Colonic mucosa (tissue), 4 donors: ENCODE data around the gene ALDH2. TPM values are rescaled to one million over a fixed set of nuclear protein-coding genes. Genes with fewer than 3 reads are reported as not detected.
"Not testable (repeated sequence)": the region's sequence is repeated elsewhere in the genome, so short reads cannot be mapped to it uniquely, and the experiment has no call there.

Experiments
- DNase-seq: peaks from one replicate; pipeline ENCODE4 v3.0.0-alpha.2; 2020
- H3K27ac ChIP-seq: fragments of 200-600 bp; one replicate; pipeline ENCODE4 v1.8.0; 2021
- H3K27me3 ChIP-seq: fragments of 200-600 bp; one replicate; pipeline ENCODE4 v1.8.0; 2021
- H3K36me3 ChIP-seq: fragments of 200-600 bp; one replicate; pipeline ENCODE4 v1.8.0; 2021
- H3K4me1 ChIP-seq: fragments of 200-600 bp; one replicate; pipeline ENCODE4 v1.8.0; 2021; ENCODE audit warnings: mild to moderate bottlenecking
- H3K4me3 ChIP-seq: fragments of 200-600 bp; one replicate; pipeline ENCODE4 v1.8.0; 2021
- H3K9ac ChIP-seq, 2 donors: one replicate each; pipeline ENCODE4 v1.7.0; 2013; ENCODE audit warnings: control low read depth in 2 of 2, low read depth in 2 of 2, low read length in 2 of 2
- H3K9me3 ChIP-seq: fragments of 200-600 bp; one replicate; pipeline ENCODE4 v1.8.0; 2021
- CTCF ChIP-seq: fragments of 200-600 bp; IDR thresholded peaks from one replicate; pipeline ENCODE4 v1.8.0; 2022; ENCODE audit warnings: antibody characterized with exemption, mild to moderate bottlenecking
- intact Hi-C: fragments of 100-400 bp; cut with DNase I; formaldehyde crosslinking; loops from one replicate; pipeline ENCODE4 v1.14.1; 2022
- total RNA-seq, 2 donors: library from RNA; stranded (reverse); fragmentation: NEBNext Ultra II Directional in 1 of 2; extraction: Animal tissue kit (Norgen Biotek cat#: 25700) in 1 of 2; gene quantifications; one replicate each; pipeline ENCODE4 v1.2.1, GENCODE V29; 2021
- donor health status: healthy.
- donor health status: DM: no; HTN: no; CAD: no.
- donor health status: DM: no; HTN: no; CAD: no.

ALDH2 gene
- total RNA-seq, 2 donors from 2014 or later, result 240 to 398 TPM

GRCh38 chr12:111828338-111828979 lies 61.7 kb downstream of the ALDH2 start:
- Histone ChIP-seq H3K4me1 (no peaks in the 10 kb centered on the region), H3K36me3 (no peaks in the 10 kb centered on the region), H3K27me3 (no peaks in the 10 kb centered on the region), H3K27ac (no peak overlapping the region), H3K9me3 (no peaks in the 10 kb centered on the region), H3K9ac (no peak overlapping the region), H3K4me3 (no peak overlapping the region)
- intact Hi-C loops, result no loop called here
- no peak for DNase-seq
- TF ChIP-seq CTCF, result no peak

- H3K4me1 ChIP-seq, intact Hi-C loops, H3K36me3 ChIP-seq, H3K4me3 ChIP-seq, DNase-seq, H3K9me3 ChIP-seq, H3K9ac ChIP-seq, H3K27me3 ChIP-seq, H3K27ac ChIP-seq: not testable (repeated sequence)
Measured at GRCh38 chr12:111829635-111830034, 62.9 kb downstream of the ALDH2 start.

GRCh38 chr12:111834740-111835386 lies 68.1 kb downstream of the ALDH2 start:
- intact Hi-C loops, H3K36me3 ChIP-seq, H3K27me3 ChIP-seq, H3K9me3 ChIP-seq, H3K4me3 ChIP-seq, H3K9ac ChIP-seq, H3K4me1 ChIP-seq: not testable (repeated sequence)
- H3K27ac ChIP-seq, result peak overlapping the region; percentile 47
- DNase-seq, result peak; percentile 60

GRCh38 chr12:111835531-111836181 lies 68.9 kb downstream of the ALDH2 start:
- H3K27ac ChIP-seq, result peak overlapping the region; percentile 47
- H3K9ac ChIP-seq, H3K36me3 ChIP-seq, H3K4me3 ChIP-seq, DNase-seq, intact Hi-C loops, H3K9me3 ChIP-seq, H3K27me3 ChIP-seq, H3K4me1 ChIP-seq: not testable (repeated sequence)

GRCh38 chr12:111838353-111838752 lies 71.6 kb downstream of the ALDH2 start:
- H3K4me3 ChIP-seq, result no peak overlapping the region
- no peaks in the 10 kb centered on the region for H3K36me3 ChIP-seq
- no peak for DNase-seq
- H3K9ac ChIP-seq, result no peak overlapping the region
- no peaks in the 10 kb centered on the region for H3K9me3 ChIP-seq
- intact Hi-C loops, result no loop called here
- peaks cover 11% of the 10 kb centered on the region for H3K4me1 ChIP-seq
- H3K27me3 ChIP-seq, result no peaks in the 10 kb centered on the region
- no peak for TF ChIP-seq CTCF
- no peak overlapping the region for H3K27ac ChIP-seq

- Histone ChIP-seq H3K4me3 (peak overlapping the region; percentile 98), H3K27ac (peak overlapping the region; percentile 94), H3K9ac (peak overlapping the region; percentile 84 to 88), H3K4me1 (peaks cover 18% of the 10 kb centered on the region), H3K36me3 (no peaks in the 10 kb centered on the region), H3K9me3 (no peaks in the 10 kb centered on the region), H3K27me3 (no peaks in the 10 kb centered on the region)
- peak; percentile 46 for DNase-seq
- intact Hi-C loops, result no loop called here
- TF ChIP-seq CTCF, result no peak
Measured at GRCh38 chr12:111840807-111841206, 74.1 kb downstream of the ALDH2 start.

- TF ChIP-seq CTCF, result no peak
- Histone ChIP-seq H3K4me1 (peaks cover 18% of the 10 kb centered on the region), H3K36me3 (no peaks in the 10 kb centered on the region), H3K9me3 (no peaks in the 10 kb centered on the region), H3K4me3 (peak overlapping the region; percentile 98), H3K27me3 (no peaks in the 10 kb centered on the region), H3K27ac (peak overlapping the region; percentile 94), H3K9ac (peak overlapping the region; percentile 84 to 88)
- no peak for DNase-seq
- intact Hi-C loops, result no loop called here
Measured at GRCh38 chr12:111841236-111841749, 74.6 kb downstream of the ALDH2 start.
